IMR-90 (cell line): ENCODE data around the gene KRT9. TPM values are rescaled to one million over a fixed set of nuclear protein-coding genes. Genes with fewer than 3 reads are reported as not detected.

Experiments
- ATAC-seq: fragments of 200-7000 bp; cut with Tn5 transposase; 2 replicates; pipeline ENCODE4 v1.9.1; 2020; ENCODE audit warnings: low read depth, mild to moderate bottlenecking, moderate library complexity
- BruUV-seq: library from RNA; stranded (reverse); fragments of 400-500 nt; replicated peaks from 2 replicates; lab custom pipeline; 2021; lab: Mats Ljungman, UMichigan
- CTCF ChIA-PET: fragments of 300-600 bp; formaldehyde crosslinking; extraction: SDS; loops from one replicate; lab custom pipeline; 2021; ENCODE audit warnings: antibody characterized with exemption; lab: Yijun Ruan, JAX
- POLR2A ChIA-PET: fragments of 300-600 bp; sonication (Branson Sonifier 250); formaldehyde crosslinking; loops from one replicate; lab custom pipeline; 2022; ENCODE audit warnings: antibody characterized with exemption; ENCODE audit not compliant: unreplicated experiment; lab: Charles Lee
- DNase-seq: peaks from one replicate; pipeline ENCODE4 v3.0.0; 2013
- H2AFZ ChIP-seq: replicated peaks from 2 replicates; pipeline ENCODE3; 2013; ENCODE audit warnings: low read length, mild to moderate bottlenecking; ENCODE audit not compliant: poor library complexity
- H2AK5ac ChIP-seq: 2 replicates; pipeline ENCODE4 v1.6.1; 2013; ENCODE audit warnings: low read depth, low read length, inconsistent platforms
- H2AK9ac ChIP-seq: replicated peaks from 2 replicates; pipeline ENCODE3; 2013; ENCODE audit warnings: mild to moderate bottlenecking, low read depth, low read length, moderate library complexity; ENCODE audit not compliant: poor library complexity
- H2BK120ac ChIP-seq: 2 replicates; pipeline ENCODE4 v1.6.1; 2013; ENCODE audit warnings: low read depth, low read length, inconsistent platforms
- H2BK15ac ChIP-seq: 3 replicates; pipeline ENCODE4 v1.6.1; 2013; ENCODE audit warnings: low read depth, low read length, inconsistent platforms
- H2BK20ac ChIP-seq: 2 replicates; pipeline ENCODE4 v1.6.1; 2013; ENCODE audit warnings: low read depth, mild to moderate bottlenecking, inconsistent platforms, low read length, moderate library complexity
- H2BK5ac ChIP-seq: 2 replicates; pipeline ENCODE4 v1.6.1; 2013; ENCODE audit warnings: mild to moderate bottlenecking, low read depth, low read length, inconsistent platforms; ENCODE audit not compliant: poor library complexity, severe bottlenecking
- H3K14ac ChIP-seq: replicated peaks from 2 replicates; pipeline ENCODE4 v1.6.1; 2013; ENCODE audit warnings: low read depth, low read length, inconsistent platforms
- H3K18ac ChIP-seq: 2 replicates; pipeline ENCODE4 v1.6.1; 2013; ENCODE audit warnings: low read depth, low read length, control low read depth
- H3K23ac ChIP-seq: 2 replicates; pipeline ENCODE4 v1.6.1; 2013; ENCODE audit warnings: low read depth, low read length, inconsistent platforms
- H3K27ac ChIP-seq: 2 replicates; pipeline ENCODE4 v1.5.1; 2013; ENCODE audit warnings: mild to moderate bottlenecking, control low read depth, low read length; ENCODE audit not compliant: insufficient read depth
- H3K27me3 ChIP-seq: 2 replicates; pipeline ENCODE4 v1.6.1; 2013; ENCODE audit warnings: low read length; ENCODE audit not compliant: control insufficient read depth, insufficient read depth
- H3K36me3 ChIP-seq: 2 replicates; pipeline ENCODE4 v1.6.1; 2013; ENCODE audit warnings: low read length, mixed read lengths; ENCODE audit not compliant: control insufficient read depth, insufficient read depth
- H3K4ac ChIP-seq: 2 replicates; pipeline ENCODE4 v1.6.1; 2013; ENCODE audit warnings: low read depth, low read length, inconsistent platforms
- H3K4me1 ChIP-seq: 2 replicates; pipeline ENCODE4 v1.6.1; 2013; ENCODE audit warnings: low read length, mixed read lengths; ENCODE audit not compliant: control insufficient read depth, insufficient read depth
- H3K4me2 ChIP-seq: 2 replicates; pipeline ENCODE4 v1.6.1; 2013; ENCODE audit warnings: low read depth, mild to moderate bottlenecking, control low read depth, low read length, moderate library complexity
- H3K4me3 ChIP-seq: 2 replicates; pipeline ENCODE4 v1.5.1; 2013; ENCODE audit warnings: low read depth, mild to moderate bottlenecking, control low read depth, low read length, moderate library complexity; ENCODE audit not compliant: insufficient read depth
- H3K56ac ChIP-seq: 2 replicates; pipeline ENCODE4 v1.6.1; 2013; ENCODE audit warnings: low read length, inconsistent platforms; ENCODE audit not compliant: insufficient read depth; ENCODE audit errors: extremely low read depth
- H3K79me1 ChIP-seq, 2 experiments: 2 replicates each; pipeline ENCODE4 v1.6.1; 2013; ENCODE audit warnings: low read length in 2 of 2, inconsistent platforms in 1 of 2, low read depth in 1 of 2
- H3K9ac ChIP-seq: 2 replicates; pipeline ENCODE4 v1.6.1; 2013; ENCODE audit warnings: low read depth, low read length, control low read depth
- H3K9me1 ChIP-seq: 2 replicates; pipeline ENCODE4 v1.6.1; 2013; ENCODE audit warnings: low read length, inconsistent platforms; ENCODE audit not compliant: insufficient read depth
- H3K9me3 ChIP-seq: 2 replicates; pipeline ENCODE4 v1.6.1; 2013; ENCODE audit warnings: low read length; ENCODE audit not compliant: control insufficient read depth, insufficient read depth
- H4K20me1 ChIP-seq: 2 replicates; pipeline ENCODE4 v1.6.1; 2013; ENCODE audit warnings: low read length, inconsistent platforms; ENCODE audit not compliant: insufficient read depth
- H4K5ac ChIP-seq: 2 replicates; pipeline ENCODE4 v1.6.1; 2013; ENCODE audit warnings: mild to moderate bottlenecking, low read depth, low read length, control low read depth
- H4K8ac ChIP-seq, 2 experiments: 2 replicates each; pipeline ENCODE4 v1.6.1; 2013; ENCODE audit warnings: low read depth in 2 of 2, low read length in 2 of 2, control low read depth in 1 of 2, inconsistent platforms in 1 of 2
- H4K91ac ChIP-seq: 2 replicates; pipeline ENCODE4 v1.6.1; 2013; ENCODE audit warnings: low read depth, low read length, inconsistent platforms; ENCODE audit not compliant: insufficient read depth
- MXI1 ChIP-seq: IDR thresholded peaks from 2 replicates; pipeline ENCODE4 v1.6.1; 2012; ENCODE audit warnings: low read depth, mild to moderate bottlenecking, low read length, moderate library complexity, borderline replicate concordance
- WGBS, 2 experiments: methylation state at CpG; one replicate each; pipeline versions ENCODE4 v1.1.5 to v1.1.7; 2013; ENCODE audit warnings: missing lambda C conversion rate in 2 of 2; ENCODE audit not compliant: insufficient read length in 1 of 2; ENCODE audit errors: extremely low coverage in 2 of 2; 5-methylcytosine and 5-hydroxymethylcytosine counted together
- dilution Hi-C: fragments of 300-500 bp; cut with HindIII; formaldehyde crosslinking; loops from one replicate; pipeline ENCODE4 v1.14.3; 2018; ENCODE audit warnings: low sequenced_read_pairs; ENCODE audit not compliant: unreplicated experiment
- in situ Hi-C: fragments of 300-500 bp; cut with MboI; formaldehyde crosslinking; loops from 3 replicates; pipeline ENCODE4 v1.14.3; 2019; ENCODE audit warnings: low sequenced_read_pairs, inconsistent platforms, mixed read lengths
- intact Hi-C: fragments of 100-400 bp; cut with micrococcal nuclease; formaldehyde crosslinking; loops from 2 replicates; pipeline ENCODE4 v1.10.0; 2022
- polyA plus RNA-seq, 3 experiments: library from polyadenylated mRNA; depleted of rRNA; stranded (reverse); fragments of >200 nt; gene quantifications; 2 replicates each; pipeline ENCODE4 v1.2.3, GENCODE V29; 2012; ENCODE audit warnings: low replicate concordance in 1 of 3
- total RNA-seq: library from RNA; depleted of rRNA; stranded (reverse); fragments of >200 nt; gene quantifications from 2 replicates; pipeline ENCODE4 v1.2.3, GENCODE V29; 2012

KRT9 gene
- total and polyA plus RNA-seq, 2 of the 4 experiments (the other 2 are of a cell fraction), result not detected

DNA sequence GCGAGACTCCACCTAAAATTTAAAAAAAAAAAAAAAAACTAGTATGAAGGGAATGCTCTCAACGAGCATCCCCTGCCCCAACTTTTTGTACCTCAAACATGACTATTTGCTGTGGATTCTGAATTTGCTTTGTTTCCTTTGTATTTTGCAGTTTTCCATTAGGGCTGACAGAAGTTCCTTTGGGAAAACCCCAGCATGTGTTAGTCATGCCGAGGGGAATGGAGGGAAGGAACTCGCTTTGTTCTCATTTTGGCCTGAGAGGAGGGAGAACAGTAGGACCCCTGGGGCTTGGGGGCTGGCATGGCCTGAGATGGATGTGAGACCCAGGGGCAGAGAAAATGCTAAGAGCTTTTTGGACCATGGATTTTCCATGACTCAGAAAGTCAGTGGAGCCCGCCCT, 20.5 kb downstream of the KRT9 start:
- BruUV-seq, result no TSS peak
- in situ Hi-C loops (loop anchor here (5.0 to 10.0 kb wide), 2 partner anchors 111 to 747 kb away; no protein-coding TSS in a partner anchor), dilution Hi-C loops (no loop called here), intact Hi-C loops (no loop called here)
- H3K14ac ChIP-seq, result no peak overlapping the region
- no peak overlapping the region for H4K5ac ChIP-seq
- no peak overlapping the region for H3K18ac ChIP-seq
- ChIA-PET CTCF (interaction anchor here (0.7 kb wide), 1 partner anchor 445 kb away, joined by 4 read pairs; no protein-coding TSS in a partner anchor), POLR2A (no interaction called here)
- no peak overlapping the region for H2BK15ac ChIP-seq
- H3K9me3 ChIP-seq, result peaks cover 4% of the 10 kb centered on the region
- H3K56ac ChIP-seq, result no peak overlapping the region
- 0 out of 2 replicates have a peak overlapping the region, but pooled peaks have one; percentile 30 for H2BK120ac ChIP-seq
- no peak overlapping the region for H3K27ac ChIP-seq
- TF ChIP-seq MXI1, result no peak
- peaks cover 12% of the 10 kb centered on the region for H3K9me1 ChIP-seq
- no peak overlapping the region for H3K23ac ChIP-seq
- no peak overlapping the region for H3K4me2 ChIP-seq
- WGBS, 2 experiments, result 72% methylated on average over 2 of the region's 5 CpGs; no CpG with 5 or more reads in 1 of the 2 experiments
- H3K79me1 ChIP-seq, result no peaks in the 10 kb centered on the region
- peaks cover 17% of the 10 kb centered on the region for H3K4me1 ChIP-seq
- ATAC-seq, result no peak
- H3K9ac ChIP-seq, result no peak overlapping the region
- H2BK5ac ChIP-seq, result no peak overlapping the region
- no peak overlapping the region for H2AFZ ChIP-seq
- H3K27me3 ChIP-seq, result peaks cover 17% of the 10 kb centered on the region
- H2BK20ac ChIP-seq, result no peak overlapping the region
- no peak overlapping the region for H3K4me3 ChIP-seq
- DNase-seq, result peak; percentile 46
- no peaks in the 10 kb centered on the region for H4K20me1 ChIP-seq
- H4K8ac ChIP-seq, result no peak overlapping the region
- H2AK9ac ChIP-seq, result no peak overlapping the region
- no peak overlapping the region for H3K4ac ChIP-seq
- no peak overlapping the region; the same call in 1 of the 2 replicates for H4K91ac ChIP-seq
- H3K36me3 ChIP-seq, result no peaks in the 10 kb centered on the region
- no peak overlapping the region; the same call in 1 of the 2 replicates for H2AK5ac ChIP-seq
